HUDEP-2 (cell line): ENCODE measurements around the gene CAMKK1.
A peak's percentile ranks its signal among the peaks of the same experiment; 100 is the strongest.
"Not testable (repeated sequence)": the region's sequence is repeated elsewhere in the genome, so short reads cannot be mapped to it uniquely, and the experiment has no call there.

ENCODE experiments used
- DNase-seq, 76 experiments: peaks; one replicate each; lab custom pipeline; 2025; ENCODE audit not compliant: unreplicated experiment in 76 of 76; lab: John Stamatoyannopoulos, UW

Gene CAMKK1

GRCh38 chr17:3882276-3882675, 10.6 kb downstream of the CAMKK1 start:
- no peak for DNase-seq

- no peak for DNase-seq
Measured at GRCh38 chr17:3880983-3881382, 11.9 kb downstream of the CAMKK1 start.

GRCh38 chr17:3879591-3880417, 13.0 kb downstream of the CAMKK1 start:
- no peak for DNase-seq

- no peak for DNase-seq
Measured at GRCh38 chr17:3879186-3879585, 13.7 kb downstream of the CAMKK1 start.

GRCh38 chr17:3877220-3877619, 15.6 kb downstream of the CAMKK1 start:
- DNase-seq: no peak

GRCh38 chr17:3875317-3875716, 17.5 kb downstream of the CAMKK1 start:
- no peak for DNase-seq

GRCh38 chr17:3873862-3874261, 19.0 kb downstream of the CAMKK1 start:
- DNase-seq: no peak

GRCh38 chr17:3870871-3871306, 22.0 kb downstream of the CAMKK1 start:
- DNase-seq: peak in 71 of 76 experiments; percentile 18 to 78 (median 48)

GRCh38 chr17:3867606-3868005, 25.2 kb downstream of the CAMKK1 start:
- DNase-seq: no peak

- DNase-seq: no peak
Measured at GRCh38 chr17:3867106-3867505, 25.7 kb downstream of the CAMKK1 start.

GRCh38 chr17:3866276-3866675, 26.6 kb downstream of the CAMKK1 start:
- no peak for DNase-seq

- DNase-seq: no peak
Measured at GRCh38 chr17:3865176-3865575, 27.7 kb downstream of the CAMKK1 start.

GRCh38 chr17:3864534-3864933, 28.3 kb downstream of the CAMKK1 start:
- no peak for DNase-seq

- no peak for DNase-seq
Measured at GRCh38 chr17:3861761-3862681, 30.8 kb downstream of the CAMKK1 start.

GRCh38 chr17:3860939-3861700, 31.7 kb downstream of the CAMKK1 start:
- no peak for DNase-seq

- DNase-seq: no peak
Measured at GRCh38 chr17:3859940-3860339, 32.9 kb downstream of the CAMKK1 start.

- DNase-seq: no peak
Measured at GRCh38 chr17:3857261-3858105, 35.4 kb downstream of the CAMKK1 start.

- not testable (repeated sequence) for DNase-seq
Measured at GRCh38 chr17:3854204-3854603, 38.6 kb downstream of the CAMKK1 start.

GRCh38 chr17:3852561-3852960, 40.3 kb downstream of the CAMKK1 start:
- no peak for DNase-seq
